Measurements from ENCODE around the gene BCAS3. TPM values are rescaled to one million over a fixed set of nuclear protein-coding genes. Genes with fewer than 3 reads are reported as not detected.

Gene BCAS3
- total RNA-seq, 2 experiments from 2014 or later = 13.4 to 14.5 TPM

- TF ChIP-seq EZH2phosphoT487 (IDR thresholded peaks at IDR 0.05; ENCODE audit: borderline replicate concordance, low read depth, low read length) = no peak
- TF ChIP-seq CTCF (conservative IDR thresholded peaks at IDR 0.05; ENCODE audit: low read length) = no peak
- no peaks in the 10 kb centered on the region for H3K36me3 ChIP-seq (ENCODE audit: insufficient read depth, low read length)
- H4K20me1 ChIP-seq (ENCODE audit: insufficient read depth, low read length) = no peaks in the 10 kb centered on the region
- CTCF ChIA-PET (ENCODE audit: unreplicated experiment) = no interaction called here
- H3K9me3 ChIP-seq (ENCODE audit: low read length) = no peaks in the 10 kb centered on the region
- no peaks in the 10 kb centered on the region for H3K4me1 ChIP-seq (ENCODE audit: insufficient read depth, low read length, poor library complexity, severe bottlenecking)
- no peak for DNase-seq (ENCODE audit: low spot score)
- no TSS peak for BruUV-seq (replicated peaks)
- no peaks in the 10 kb centered on the region for H3K9me2 ChIP-seq (ENCODE audit: insufficient read depth, low read length)
- H3K79me2 ChIP-seq (ENCODE audit: insufficient read depth, low read depth, low read length) = no peaks in the 10 kb centered on the region
- H3K27ac ChIP-seq (ENCODE audit: low read depth, low read length, poor library complexity, severe bottlenecking) = no peak overlapping the region
- POLR2A ChIA-PET = no interaction called here
- intact Hi-C loops (cut with micrococcal nuclease; ENCODE audit: unreplicated experiment) = no loop called here
- no peak overlapping the region for H2AFZ ChIP-seq (ENCODE audit: low read length)
- H3K4me3 ChIP-seq (ENCODE audit: low read depth, low read length, poor library complexity, severe bottlenecking) = no peak overlapping the region
- no peak overlapping the region for H3K4me2 ChIP-seq (ENCODE audit: low read length)
Observed at GRCh38 chr17:60782742-60783141, 105.1 kb downstream of the BCAS3 start.

- POLR2A ChIA-PET = no interaction called here
- Histone ChIP-seq H3K9me2 (ENCODE audit: insufficient read depth, low read length) (no peaks in the 10 kb centered on the region), H3K36me3 (ENCODE audit: insufficient read depth, low read length) (no peaks in the 10 kb centered on the region), H3K4me1 (ENCODE audit: insufficient read depth, low read length, poor library complexity, severe bottlenecking) (no peaks in the 10 kb centered on the region), H3K79me2 (ENCODE audit: insufficient read depth, low read depth, low read length) (no peaks in the 10 kb centered on the region), H2AFZ (ENCODE audit: low read length) (no peak overlapping the region), H3K27ac (ENCODE audit: low read depth, low read length, poor library complexity, severe bottlenecking) (no peak overlapping the region), H3K4me3 (ENCODE audit: low read depth, low read length, poor library complexity, severe bottlenecking) (no peak overlapping the region), H3K9me3 (ENCODE audit: low read length) (no peaks in the 10 kb centered on the region), H4K20me1 (ENCODE audit: insufficient read depth, low read length) (no peaks in the 10 kb centered on the region), H3K4me2 (ENCODE audit: low read length) (no peak overlapping the region)
- no TSS peak for BruUV-seq (replicated peaks)
- TF ChIP-seq CTCF (conservative IDR thresholded peaks at IDR 0.05; ENCODE audit: low read length) (no peak), EZH2phosphoT487 (IDR thresholded peaks at IDR 0.05; ENCODE audit: borderline replicate concordance, low read depth, low read length) (no peak)
- CTCF ChIA-PET (ENCODE audit: unreplicated experiment) = no interaction called here
- intact Hi-C loops (cut with micrococcal nuclease; ENCODE audit: unreplicated experiment) = no loop called here
- DNase-seq (ENCODE audit: low spot score) = no peak
Observed at GRCh38 chr17:60790205-60790604, 112.6 kb downstream of the BCAS3 start.

- no peaks in the 10 kb centered on the region for H3K79me2 ChIP-seq (ENCODE audit: insufficient read depth, low read depth, low read length)
Observed at GRCh38 chr17:60792250-60792898, 114.7 kb downstream of the BCAS3 start.

More at GRCh38 chr17:60792250-60792898, 114.7 kb downstream of the BCAS3 start:
- Histone ChIP-seq H2AFZ (ENCODE audit: low read length) (no peak overlapping the region), H3K27ac (ENCODE audit: low read depth, low read length, poor library complexity, severe bottlenecking) (no peak overlapping the region), H3K9me3 (ENCODE audit: low read length) (no peaks in the 10 kb centered on the region), H3K4me3 (ENCODE audit: low read depth, low read length, poor library complexity, severe bottlenecking) (no peak overlapping the region), H3K4me1 (ENCODE audit: insufficient read depth, low read length, poor library complexity, severe bottlenecking) (no peaks in the 10 kb centered on the region), H3K4me2 (ENCODE audit: low read length) (no peak overlapping the region), H3K36me3 (ENCODE audit: insufficient read depth, low read length) (no peaks in the 10 kb centered on the region), H4K20me1 (ENCODE audit: insufficient read depth, low read length) (no peaks in the 10 kb centered on the region), H3K9me2 (ENCODE audit: insufficient read depth, low read length) (no peaks in the 10 kb centered on the region)
- TF ChIP-seq CTCF (conservative IDR thresholded peaks at IDR 0.05; ENCODE audit: low read length) (no peak), EZH2phosphoT487 (IDR thresholded peaks at IDR 0.05; ENCODE audit: borderline replicate concordance, low read depth, low read length) (no peak)
- intact Hi-C loops (cut with micrococcal nuclease; ENCODE audit: unreplicated experiment) = no loop called here
- no peak for DNase-seq (ENCODE audit: low spot score)
- POLR2A ChIA-PET = no interaction called here
- CTCF ChIA-PET (ENCODE audit: unreplicated experiment) = no interaction called here
- no TSS peak for BruUV-seq (replicated peaks)
